Uterus (tissue), 2 donors: ENCODE data around the gene APP.

Experiments used
- CTCF ChIP-seq, 4 experiments: fragments of 200-600 bp in 2 of 4; fragments of 450-650 bp in 2 of 4; sonication (generic) in 2 of 4; IDR thresholded peaks; one replicate each; pipeline ENCODE4 v1.5.1; 2016 to 2019; ENCODE audit warnings: antibody characterized with exemption in 4 of 4, mild to moderate bottlenecking in 2 of 4, moderate library complexity in 1 of 4
- POLR2A ChIP-seq, 2 donors: fragments of 450-650 bp; IDR thresholded peaks; one replicate each; pipeline ENCODE4 v1.6.1; 2016; ENCODE audit warnings: antibody characterized with exemption in 2 of 2, mild to moderate bottlenecking in 1 of 2, moderate library complexity in 1 of 2

DNA sequence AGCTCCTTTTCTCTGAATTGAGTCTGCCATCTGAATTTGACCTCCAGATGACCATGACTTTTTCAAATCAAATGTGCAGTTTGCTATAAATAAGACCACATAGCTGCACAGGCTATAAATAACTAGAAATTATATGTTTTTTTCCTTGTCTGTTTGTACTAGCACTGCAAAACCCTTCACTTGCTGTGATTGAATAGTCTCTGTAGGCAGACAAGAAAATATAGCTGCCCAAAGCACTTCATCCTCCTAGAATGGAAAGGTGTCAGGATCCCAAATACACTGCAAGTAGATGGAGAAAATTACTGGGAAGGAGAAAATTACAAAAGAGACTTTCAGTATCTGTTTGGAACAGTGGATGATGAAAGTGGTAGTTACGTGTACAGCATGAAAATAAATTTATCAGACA lies 175.8 kb downstream of the APP start:
- TF ChIP-seq CTCF (IDR thresholded peaks at IDR 0.05) (no peak), POLR2A (IDR thresholded peaks at IDR 0.05) (no peak)
